OCI-LY1 (cell line): ENCODE results near the gene ADTRP.

Experiments used
- H2AFZ ChIP-seq: fragments of 200-600 bp; sonication (generic), shearing (Covaris generic); 2 replicates; pipeline ENCODE4 v1.6.0; 2014; ENCODE audit warnings: antibody characterized with exemption, mild to moderate bottlenecking, low read length
- H3F3A ChIP-seq: fragments of 200-600 bp; sonication (generic), shearing (Covaris generic); 2 replicates; pipeline ENCODE4 v1.6.0; 2014; ENCODE audit warnings: mild to moderate bottlenecking, antibody characterized with exemption, low read length, moderate library complexity; ENCODE audit not compliant: insufficient read depth
- H3K27ac ChIP-seq: fragments of 200-600 bp; sonication (generic); 2 replicates; pipeline ENCODE4 v1.5.1; 2014; ENCODE audit warnings: low read length, mixed run types, mild to moderate bottlenecking, low read depth; ENCODE audit not compliant: poor library complexity, severe bottlenecking
- H3K27me3 ChIP-seq: fragments of 200-600 bp; sonication (generic); 2 replicates; pipeline ENCODE4 v1.6.0; 2014; ENCODE audit warnings: antibody characterized with exemption, mild to moderate bottlenecking, low read length, moderate library complexity; ENCODE audit not compliant: insufficient read depth
- H3K36me3 ChIP-seq: fragments of 200-600 bp; sonication (generic); 2 replicates; pipeline ENCODE4 v1.6.1; 2014; ENCODE audit warnings: mild to moderate bottlenecking, antibody characterized with exemption, low read length, moderate library complexity, mixed read lengths; ENCODE audit not compliant: insufficient read depth
- H3K4me1 ChIP-seq: fragments of 200-600 bp; sonication (generic); 2 replicates; pipeline ENCODE4 v1.5.1; 2014; ENCODE audit warnings: mild to moderate bottlenecking, low read length, moderate library complexity; ENCODE audit not compliant: insufficient read depth, severe bottlenecking
- H3K4me2 ChIP-seq: fragments of 200-600 bp; sonication (generic), shearing (Covaris generic); 2 replicates; pipeline ENCODE4 v1.6.1; 2014; ENCODE audit warnings: low read length
- H3K4me3 ChIP-seq: fragments of 200-600 bp; sonication (generic); 2 replicates; pipeline ENCODE4 v1.5.1; 2014; ENCODE audit warnings: low read length, low read depth, mild to moderate bottlenecking, mixed read lengths; ENCODE audit not compliant: poor library complexity, severe bottlenecking
- H3K79me2 ChIP-seq: fragments of 200-600 bp; shearing (Covaris generic); 2 replicates; pipeline ENCODE4 v1.6.1; 2016; ENCODE audit warnings: mixed run types, low read length, mixed read lengths; ENCODE audit not compliant: insufficient read depth
- H3K9ac ChIP-seq: fragments of 200-600 bp; sonication (generic), shearing (Covaris generic); 2 replicates; pipeline ENCODE4 v1.6.1; 2014; ENCODE audit warnings: mild to moderate bottlenecking, low read length, mixed read lengths
- H3K9me2 ChIP-seq: fragments of 200-600 bp; sonication (generic), shearing (Covaris generic); 2 replicates; pipeline ENCODE4 v1.6.1; 2014; ENCODE audit warnings: low read depth, mild to moderate bottlenecking, low read length, mixed read lengths
- H3K9me3 ChIP-seq: fragments of 200-600 bp; shearing (Covaris generic); 2 replicates; pipeline ENCODE4 v1.6.1; 2014; ENCODE audit warnings: low read length, mixed read lengths
- H4K20me1 ChIP-seq: fragments of 200-600 bp; sonication (generic), shearing (Covaris generic); 2 replicates; pipeline ENCODE4 v1.6.0; 2016; ENCODE audit warnings: mild to moderate bottlenecking, low read length; ENCODE audit not compliant: insufficient read depth
- CTCF ChIP-seq: fragments of 200-600 bp; sonication (generic), shearing (Covaris generic); IDR thresholded peaks from 2 replicates; pipeline ENCODE4 v1.5.1; 2017; ENCODE audit warnings: mild to moderate bottlenecking, antibody characterized with exemption, low read length, moderate library complexity, mixed read lengths
- EZH2 ChIP-seq: fragments of 200-600 bp; sonication (generic), shearing (Covaris generic); IDR thresholded peaks from 2 replicates; pipeline ENCODE4 v1.8.0; 2017; ENCODE audit warnings: borderline replicate concordance, mixed run types, mild to moderate bottlenecking, antibody characterized with exemption, low read length, moderate library complexity, mixed read lengths

ADTRP gene

GRCh38 chr6:11703725-11704124, 74.9 kb downstream of the ADTRP start:
- H3K27ac ChIP-seq, result no peak overlapping the region
- TF ChIP-seq CTCF (no peak), EZH2 (no peak)
- no peaks in the 10 kb centered on the region for H3F3A ChIP-seq
- H3K9ac ChIP-seq, result no peak overlapping the region
- H3K27me3 ChIP-seq, result no peaks in the 10 kb centered on the region
- no peak overlapping the region for H2AFZ ChIP-seq
- no peak overlapping the region for H3K4me3 ChIP-seq
- no peak overlapping the region for H3K4me2 ChIP-seq
- no peaks in the 10 kb centered on the region for H3K4me1 ChIP-seq
- no peaks in the 10 kb centered on the region for H3K9me3 ChIP-seq
- no peaks in the 10 kb centered on the region; the same call in 1 of the 2 replicates for H3K36me3 ChIP-seq
- no peaks in the 10 kb centered on the region for H3K79me2 ChIP-seq
- H4K20me1 ChIP-seq, result no peaks in the 10 kb centered on the region
- H3K9me2 ChIP-seq, result no peaks in the 10 kb centered on the region

- Histone ChIP-seq H3K9me2 (no peaks in the 10 kb centered on the region), H3K4me2 (no peak overlapping the region)
These were observed 76.0 kb downstream of the ADTRP start for GRCh38 chr6:11702500-11703130.

DNA sequence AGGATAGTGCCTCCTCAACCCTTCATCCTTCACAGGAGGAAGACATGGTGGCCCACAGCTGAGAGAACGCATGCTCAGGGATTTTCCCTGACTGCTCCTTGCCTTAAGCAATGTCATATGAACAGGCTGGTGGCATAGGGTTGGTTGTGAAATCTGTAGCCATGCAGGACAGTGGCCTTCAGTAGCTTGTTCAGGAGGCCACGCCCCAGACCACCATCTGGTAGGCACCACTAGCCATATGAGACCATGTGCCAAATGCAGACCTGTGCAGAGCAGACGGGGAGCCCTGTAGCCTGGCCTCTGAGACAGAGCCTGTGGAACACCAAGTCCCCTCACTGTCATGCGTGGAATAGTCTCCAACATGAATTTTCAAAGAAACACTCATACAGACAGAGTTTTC, 76.5 kb downstream of the ADTRP start:
- Histone ChIP-seq H3F3A (no peaks in the 10 kb centered on the region), H3K4me1 (no peaks in the 10 kb centered on the region), H3K4me2 (no peak overlapping the region), H3K9me2 (no peaks in the 10 kb centered on the region), H4K20me1 (no peaks in the 10 kb centered on the region), H3K79me2 (no peaks in the 10 kb centered on the region), H3K27ac (no peak overlapping the region), H3K9ac (no peak overlapping the region), H3K36me3 (no peaks in the 10 kb centered on the region), H2AFZ (no peak overlapping the region), H3K4me3 (no peak overlapping the region), H3K9me3 (no peaks in the 10 kb centered on the region), H3K27me3 (no peaks in the 10 kb centered on the region; the same call in 1 of the 2 replicates)
- no peak for TF ChIP-seq CTCF
- TF ChIP-seq EZH2, result no peak

More at GRCh38 chr6:11702500-11703130, 76.0 kb downstream of the ADTRP start:
- TF ChIP-seq CTCF (no peak), EZH2 (no peak)
- Histone ChIP-seq H3K36me3 (no peaks in the 10 kb centered on the region), H3K4me1 (no peaks in the 10 kb centered on the region), H4K20me1 (no peaks in the 10 kb centered on the region), H3K4me3 (no peak overlapping the region), H3K9ac (no peak overlapping the region), H3F3A (no peaks in the 10 kb centered on the region), H2AFZ (no peak overlapping the region), H3K27ac (no peak overlapping the region), H3K27me3 (no peaks in the 10 kb centered on the region), H3K79me2 (no peaks in the 10 kb centered on the region), H3K9me3 (no peaks in the 10 kb centered on the region)
